GM23338 (cell line): Measurements from ENCODE around the gene FAM25A. TPM values are rescaled to one million over a fixed set of nuclear protein-coding genes. Genes with fewer than 3 reads are reported as not detected.

ENCODE experiments used
- ATAC-seq: fragments of 200-7000 bp; cut with Tn5 transposase; 3 replicates; pipeline ENCODE4 v1.9.1; 2020
- DNase-seq: peaks from one replicate; pipeline ENCODE4 v3.0.0-alpha.2; 2015; ENCODE audit warnings: low spot score
- H2AFZ ChIP-seq: fragments of 200-600 bp; sonication (generic); 2 replicates; pipeline ENCODE4 v1.8.0; 2016; ENCODE audit warnings: antibody characterized with exemption, mild to moderate bottlenecking, moderate library complexity
- H3F3A ChIP-seq: fragments of 200-600 bp; sonication (generic); replicated peaks from 2 replicates; pipeline ENCODE4 v1.8.0; 2017; ENCODE audit warnings: antibody characterized with exemption, mixed run types, low read depth
- H3K27ac ChIP-seq: fragments of 200-600 bp; sonication (generic); 2 replicates; pipeline ENCODE4 v1.6.1; 2016; ENCODE audit warnings: low read depth
- H3K27me3 ChIP-seq: fragments of 200-600 bp; sonication (generic); 2 replicates; pipeline ENCODE4 v1.8.0; 2016; ENCODE audit warnings: mild to moderate bottlenecking, mixed run types, moderate library complexity; ENCODE audit not compliant: insufficient read depth
- H3K36me3 ChIP-seq: fragments of 200-600 bp; sonication (generic); 2 replicates; pipeline ENCODE4 v1.8.0; 2016; ENCODE audit warnings: mild to moderate bottlenecking; ENCODE audit not compliant: insufficient read depth
- H3K4me1 ChIP-seq: fragments of 200-600 bp; sonication (generic); 2 replicates; pipeline ENCODE4 v1.8.0; 2016; ENCODE audit warnings: mild to moderate bottlenecking, moderate library complexity; ENCODE audit not compliant: insufficient read depth
- H3K4me2 ChIP-seq: fragments of 200-600 bp; sonication (generic); 2 replicates; pipeline ENCODE4 v1.7.1; 2017; ENCODE audit warnings: mixed run types
- H3K4me3 ChIP-seq: fragments of 200-600 bp; sonication (generic); 2 replicates; pipeline ENCODE4 v1.6.1; 2016; ENCODE audit warnings: mixed run types
- H3K79me2 ChIP-seq: fragments of 200-600 bp; sonication (generic); replicated peaks from 2 replicates; pipeline ENCODE4 v1.8.0; 2017; ENCODE audit warnings: mild to moderate bottlenecking; ENCODE audit not compliant: insufficient read depth
- H3K9me2 ChIP-seq: fragments of 200-600 bp; sonication (generic); 2 replicates; pipeline ENCODE4 v1.8.0; 2017; ENCODE audit not compliant: insufficient read depth
- H4K20me1 ChIP-seq: fragments of 200-600 bp; sonication (generic); replicated peaks from 2 replicates; pipeline ENCODE4 v1.8.0; 2017; ENCODE audit warnings: mild to moderate bottlenecking; ENCODE audit not compliant: insufficient read depth
- H3K27ac Mint-ChIP-seq: 2 replicates; pipeline ENCODE4 v1.8.0; 2020; ENCODE audit warnings: inconsistent platforms, mild to moderate bottlenecking, moderate library complexity, mixed read lengths
- H3K27me3 Mint-ChIP-seq: 3 replicates; pipeline ENCODE4 v1.8.0; 2022; ENCODE audit warnings: low read depth, mild to moderate bottlenecking, moderate library complexity, mixed read lengths, inconsistent platforms; ENCODE audit not compliant: insufficient read depth, poor library complexity
- H3K36me3 Mint-ChIP-seq: 3 replicates; pipeline ENCODE4 v1.8.0; 2021; ENCODE audit warnings: low read depth, mild to moderate bottlenecking, inconsistent platforms, moderate library complexity, mixed read lengths
- H3K4me1 Mint-ChIP-seq: 3 replicates; pipeline ENCODE4 v1.8.0; 2020; ENCODE audit warnings: mild to moderate bottlenecking, inconsistent platforms, mixed read lengths
- H3K4me3 Mint-ChIP-seq: 3 replicates; pipeline ENCODE4 v1.8.0; 2021; ENCODE audit warnings: moderate library complexity, mild to moderate bottlenecking, inconsistent platforms, mixed read lengths
- H3K9me3 Mint-ChIP-seq: 3 replicates; pipeline ENCODE4 v1.8.0; 2020; ENCODE audit warnings: moderate library complexity, mild to moderate bottlenecking, inconsistent platforms, mixed read lengths
- CREB1 ChIP-seq: fragments of 250-450 bp; sonication (Bioruptor Pico); IDR thresholded peaks from 2 replicates; pipeline ENCODE4 v1.5.0; 2020; ENCODE audit warnings: low read depth, mild to moderate bottlenecking, moderate library complexity
- EZH2 ChIP-seq: fragments of 200-600 bp; sonication (generic); IDR thresholded peaks from one replicate; pipeline ENCODE4 v1.8.0; 2017; ENCODE audit warnings: antibody characterized with exemption, mild to moderate bottlenecking, low read depth; ENCODE audit not compliant: unreplicated experiment
- EZH2phosphoT487 ChIP-seq: fragments of 200-600 bp; sonication (generic); IDR thresholded peaks from one replicate; pipeline ENCODE4 v1.8.1; 2018; ENCODE audit warnings: antibody characterized with exemption; ENCODE audit not compliant: unreplicated experiment
- JUNB ChIP-seq: IDR thresholded peaks from one replicate; pipeline ENCODE4 v1.6.1; 2016; ENCODE audit warnings: antibody characterized with exemption; ENCODE audit not compliant: unreplicated experiment
- NANOG ChIP-seq: IDR thresholded peaks from 2 replicates; pipeline ENCODE4 v1.6.1; 2016; ENCODE audit warnings: antibody characterized with exemption, borderline replicate concordance
- POLR2AphosphoS5 ChIP-seq: IDR thresholded peaks from 2 replicates; pipeline ENCODE4 v1.6.1; 2016; ENCODE audit warnings: antibody characterized with exemption, low read depth
- STAT1 ChIP-seq: IDR thresholded peaks from one replicate; pipeline ENCODE4 v1.6.1; 2016; ENCODE audit warnings: antibody characterized with exemption; ENCODE audit not compliant: unreplicated experiment
- ZNF114 ChIP-seq: fragments of 250-450 bp; sonication (Bioruptor Pico); IDR thresholded peaks from 2 replicates; pipeline ENCODE4 v1.5.0; 2020; ENCODE audit warnings: mild to moderate bottlenecking, moderate library complexity
- ZNF331 ChIP-seq: fragments of 250-450 bp; sonication (Bioruptor Pico); IDR thresholded peaks from 2 replicates; pipeline ENCODE4 v1.5.0; 2020; ENCODE audit warnings: low read depth, mild to moderate bottlenecking, moderate library complexity
- polyA plus RNA-seq: library from polyadenylated mRNA; unstranded; fragments of >200 nt; fragmentation: Nextera tagmentation; extraction: Ambion mirVana; gene quantifications from 2 replicates; pipeline ENCODE4 v1.2.1, GENCODE V29; 2016
- total RNA-seq: library from RNA; depleted of rRNA; stranded (reverse); fragments of >200 nt; shearing (Covaris generic); gene quantifications from 2 replicates; pipeline ENCODE4 v1.2.3, GENCODE V29; 2014
- TF ChIP-seq, protein P1 (sequence below): IDR thresholded peaks from 2 replicates; pipeline ENCODE4 v1.6.1; 2016; ENCODE audit warnings: antibody characterized with exemption
- TF ChIP-seq, protein P2 (sequence below): IDR thresholded peaks from one replicate; pipeline ENCODE4 v1.6.1; 2018; ENCODE audit warnings: antibody characterized with exemption; ENCODE audit not compliant: unreplicated experiment
- TF ChIP-seq, protein P3 (sequence below), 2 experiments: fragments of 200-600 bp in 1 of 2; sonication (generic) in 1 of 2; conservative IDR thresholded peaks; 2 replicates each; pipeline versions ENCODE4 v1.5.1 to v1.6.1; 2016 to 2017; ENCODE audit warnings: antibody characterized with exemption in 2 of 2, low read depth in 2 of 2, mild to moderate bottlenecking in 2 of 2, moderate library complexity in 1 of 2
- TF ChIP-seq, protein P4 (sequence below): fragments of 250-450 bp; sonication (Bioruptor Pico); IDR thresholded peaks from 2 replicates; pipeline ENCODE4 v1.5.0; 2020; ENCODE audit warnings: mild to moderate bottlenecking, moderate library complexity

The FAM25A gene
- total and polyA plus RNA-seq, 2 experiments from 2014 or later, result not detected

DNA sequence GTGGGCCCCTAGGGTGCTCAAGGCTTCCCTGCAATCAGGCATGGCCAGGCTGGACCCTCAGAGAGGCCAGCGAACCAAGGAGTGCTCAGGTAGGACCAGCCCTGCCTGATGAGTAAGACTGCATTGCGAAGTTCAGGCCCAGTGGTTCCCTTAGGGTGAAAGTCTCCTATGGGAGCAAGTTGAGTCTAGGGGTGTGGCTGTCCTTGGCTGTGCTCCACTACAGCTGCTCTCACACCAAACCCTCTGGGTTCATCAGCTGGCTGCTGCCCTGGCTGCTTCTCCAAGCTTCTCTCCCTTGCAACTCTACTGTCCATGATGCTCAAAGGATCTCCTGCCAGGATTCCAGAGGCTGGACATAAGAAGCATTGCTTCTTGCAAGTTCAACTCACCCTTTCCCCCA, 18.7 kb downstream of the FAM25A start:
- Histone ChIP-seq H3F3A (no peaks in the 10 kb centered on the region), H3K4me2 (no peak overlapping the region), H3K4me3 (no peak overlapping the region), H4K20me1 (no peaks in the 10 kb centered on the region), H3K79me2 (no peaks in the 10 kb centered on the region), H3K27me3 (no peaks in the 10 kb centered on the region), H3K4me1 (no peaks in the 10 kb centered on the region), H2AFZ (no peak overlapping the region), H3K36me3 (no peaks in the 10 kb centered on the region), H3K27ac (no peak overlapping the region), H3K9me2 (peaks cover 3% of the 10 kb centered on the region; the same call in 1 of the 2 replicates)
- DNase-seq (no peak), ATAC-seq (no peak)
- Mint-ChIP-seq H3K36me3 (no peaks in the 10 kb centered on the region; the same call in 2 of the 3 replicates), H3K4me3 (no peak overlapping the region), H3K27ac (no peak overlapping the region), H3K4me1 (no peaks in the 10 kb centered on the region), H3K27me3 (peaks cover 13% of the 10 kb centered on the region), H3K9me3 (peaks cover 3% of the 10 kb centered on the region; the same call in 1 of the 3 replicates)
- no peak for TF ChIP-seq CREB1
- TF ChIP-seq, protein P1, sequence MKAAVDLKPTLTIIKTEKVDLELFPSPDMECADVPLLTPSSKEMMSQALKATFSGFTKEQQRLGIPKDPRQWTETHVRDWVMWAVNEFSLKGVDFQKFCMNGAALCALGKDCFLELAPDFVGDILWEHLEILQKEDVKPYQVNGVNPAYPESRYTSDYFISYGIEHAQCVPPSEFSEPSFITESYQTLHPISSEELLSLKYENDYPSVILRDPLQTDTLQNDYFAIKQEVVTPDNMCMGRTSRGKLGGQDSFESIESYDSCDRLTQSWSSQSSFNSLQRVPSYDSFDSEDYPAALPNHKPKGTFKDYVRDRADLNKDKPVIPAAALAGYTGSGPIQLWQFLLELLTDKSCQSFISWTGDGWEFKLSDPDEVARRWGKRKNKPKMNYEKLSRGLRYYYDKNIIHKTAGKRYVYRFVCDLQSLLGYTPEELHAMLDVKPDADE, result no peak
- TF ChIP-seq, protein P2, sequence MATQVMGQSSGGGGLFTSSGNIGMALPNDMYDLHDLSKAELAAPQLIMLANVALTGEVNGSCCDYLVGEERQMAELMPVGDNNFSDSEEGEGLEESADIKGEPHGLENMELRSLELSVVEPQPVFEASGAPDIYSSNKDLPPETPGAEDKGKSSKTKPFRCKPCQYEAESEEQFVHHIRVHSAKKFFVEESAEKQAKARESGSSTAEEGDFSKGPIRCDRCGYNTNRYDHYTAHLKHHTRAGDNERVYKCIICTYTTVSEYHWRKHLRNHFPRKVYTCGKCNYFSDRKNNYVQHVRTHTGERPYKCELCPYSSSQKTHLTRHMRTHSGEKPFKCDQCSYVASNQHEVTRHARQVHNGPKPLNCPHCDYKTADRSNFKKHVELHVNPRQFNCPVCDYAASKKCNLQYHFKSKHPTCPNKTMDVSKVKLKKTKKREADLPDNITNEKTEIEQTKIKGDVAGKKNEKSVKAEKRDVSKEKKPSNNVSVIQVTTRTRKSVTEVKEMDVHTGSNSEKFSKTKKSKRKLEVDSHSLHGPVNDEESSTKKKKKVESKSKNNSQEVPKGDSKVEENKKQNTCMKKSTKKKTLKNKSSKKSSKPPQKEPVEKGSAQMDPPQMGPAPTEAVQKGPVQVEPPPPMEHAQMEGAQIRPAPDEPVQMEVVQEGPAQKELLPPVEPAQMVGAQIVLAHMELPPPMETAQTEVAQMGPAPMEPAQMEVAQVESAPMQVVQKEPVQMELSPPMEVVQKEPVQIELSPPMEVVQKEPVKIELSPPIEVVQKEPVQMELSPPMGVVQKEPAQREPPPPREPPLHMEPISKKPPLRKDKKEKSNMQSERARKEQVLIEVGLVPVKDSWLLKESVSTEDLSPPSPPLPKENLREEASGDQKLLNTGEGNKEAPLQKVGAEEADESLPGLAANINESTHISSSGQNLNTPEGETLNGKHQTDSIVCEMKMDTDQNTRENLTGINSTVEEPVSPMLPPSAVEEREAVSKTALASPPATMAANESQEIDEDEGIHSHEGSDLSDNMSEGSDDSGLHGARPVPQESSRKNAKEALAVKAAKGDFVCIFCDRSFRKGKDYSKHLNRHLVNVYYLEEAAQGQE, result no peak
- no peak for TF ChIP-seq ZNF331 (CRISPR knock-in tag)
- TF ChIP-seq, protein P3, sequence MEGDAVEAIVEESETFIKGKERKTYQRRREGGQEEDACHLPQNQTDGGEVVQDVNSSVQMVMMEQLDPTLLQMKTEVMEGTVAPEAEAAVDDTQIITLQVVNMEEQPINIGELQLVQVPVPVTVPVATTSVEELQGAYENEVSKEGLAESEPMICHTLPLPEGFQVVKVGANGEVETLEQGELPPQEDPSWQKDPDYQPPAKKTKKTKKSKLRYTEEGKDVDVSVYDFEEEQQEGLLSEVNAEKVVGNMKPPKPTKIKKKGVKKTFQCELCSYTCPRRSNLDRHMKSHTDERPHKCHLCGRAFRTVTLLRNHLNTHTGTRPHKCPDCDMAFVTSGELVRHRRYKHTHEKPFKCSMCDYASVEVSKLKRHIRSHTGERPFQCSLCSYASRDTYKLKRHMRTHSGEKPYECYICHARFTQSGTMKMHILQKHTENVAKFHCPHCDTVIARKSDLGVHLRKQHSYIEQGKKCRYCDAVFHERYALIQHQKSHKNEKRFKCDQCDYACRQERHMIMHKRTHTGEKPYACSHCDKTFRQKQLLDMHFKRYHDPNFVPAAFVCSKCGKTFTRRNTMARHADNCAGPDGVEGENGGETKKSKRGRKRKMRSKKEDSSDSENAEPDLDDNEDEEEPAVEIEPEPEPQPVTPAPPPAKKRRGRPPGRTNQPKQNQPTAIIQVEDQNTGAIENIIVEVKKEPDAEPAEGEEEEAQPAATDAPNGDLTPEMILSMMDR (conservative IDR thresholded peaks at IDR 0.05; ENCODE audit: low read depth in 2 of 2), result no peak
- TF ChIP-seq, protein P4, sequence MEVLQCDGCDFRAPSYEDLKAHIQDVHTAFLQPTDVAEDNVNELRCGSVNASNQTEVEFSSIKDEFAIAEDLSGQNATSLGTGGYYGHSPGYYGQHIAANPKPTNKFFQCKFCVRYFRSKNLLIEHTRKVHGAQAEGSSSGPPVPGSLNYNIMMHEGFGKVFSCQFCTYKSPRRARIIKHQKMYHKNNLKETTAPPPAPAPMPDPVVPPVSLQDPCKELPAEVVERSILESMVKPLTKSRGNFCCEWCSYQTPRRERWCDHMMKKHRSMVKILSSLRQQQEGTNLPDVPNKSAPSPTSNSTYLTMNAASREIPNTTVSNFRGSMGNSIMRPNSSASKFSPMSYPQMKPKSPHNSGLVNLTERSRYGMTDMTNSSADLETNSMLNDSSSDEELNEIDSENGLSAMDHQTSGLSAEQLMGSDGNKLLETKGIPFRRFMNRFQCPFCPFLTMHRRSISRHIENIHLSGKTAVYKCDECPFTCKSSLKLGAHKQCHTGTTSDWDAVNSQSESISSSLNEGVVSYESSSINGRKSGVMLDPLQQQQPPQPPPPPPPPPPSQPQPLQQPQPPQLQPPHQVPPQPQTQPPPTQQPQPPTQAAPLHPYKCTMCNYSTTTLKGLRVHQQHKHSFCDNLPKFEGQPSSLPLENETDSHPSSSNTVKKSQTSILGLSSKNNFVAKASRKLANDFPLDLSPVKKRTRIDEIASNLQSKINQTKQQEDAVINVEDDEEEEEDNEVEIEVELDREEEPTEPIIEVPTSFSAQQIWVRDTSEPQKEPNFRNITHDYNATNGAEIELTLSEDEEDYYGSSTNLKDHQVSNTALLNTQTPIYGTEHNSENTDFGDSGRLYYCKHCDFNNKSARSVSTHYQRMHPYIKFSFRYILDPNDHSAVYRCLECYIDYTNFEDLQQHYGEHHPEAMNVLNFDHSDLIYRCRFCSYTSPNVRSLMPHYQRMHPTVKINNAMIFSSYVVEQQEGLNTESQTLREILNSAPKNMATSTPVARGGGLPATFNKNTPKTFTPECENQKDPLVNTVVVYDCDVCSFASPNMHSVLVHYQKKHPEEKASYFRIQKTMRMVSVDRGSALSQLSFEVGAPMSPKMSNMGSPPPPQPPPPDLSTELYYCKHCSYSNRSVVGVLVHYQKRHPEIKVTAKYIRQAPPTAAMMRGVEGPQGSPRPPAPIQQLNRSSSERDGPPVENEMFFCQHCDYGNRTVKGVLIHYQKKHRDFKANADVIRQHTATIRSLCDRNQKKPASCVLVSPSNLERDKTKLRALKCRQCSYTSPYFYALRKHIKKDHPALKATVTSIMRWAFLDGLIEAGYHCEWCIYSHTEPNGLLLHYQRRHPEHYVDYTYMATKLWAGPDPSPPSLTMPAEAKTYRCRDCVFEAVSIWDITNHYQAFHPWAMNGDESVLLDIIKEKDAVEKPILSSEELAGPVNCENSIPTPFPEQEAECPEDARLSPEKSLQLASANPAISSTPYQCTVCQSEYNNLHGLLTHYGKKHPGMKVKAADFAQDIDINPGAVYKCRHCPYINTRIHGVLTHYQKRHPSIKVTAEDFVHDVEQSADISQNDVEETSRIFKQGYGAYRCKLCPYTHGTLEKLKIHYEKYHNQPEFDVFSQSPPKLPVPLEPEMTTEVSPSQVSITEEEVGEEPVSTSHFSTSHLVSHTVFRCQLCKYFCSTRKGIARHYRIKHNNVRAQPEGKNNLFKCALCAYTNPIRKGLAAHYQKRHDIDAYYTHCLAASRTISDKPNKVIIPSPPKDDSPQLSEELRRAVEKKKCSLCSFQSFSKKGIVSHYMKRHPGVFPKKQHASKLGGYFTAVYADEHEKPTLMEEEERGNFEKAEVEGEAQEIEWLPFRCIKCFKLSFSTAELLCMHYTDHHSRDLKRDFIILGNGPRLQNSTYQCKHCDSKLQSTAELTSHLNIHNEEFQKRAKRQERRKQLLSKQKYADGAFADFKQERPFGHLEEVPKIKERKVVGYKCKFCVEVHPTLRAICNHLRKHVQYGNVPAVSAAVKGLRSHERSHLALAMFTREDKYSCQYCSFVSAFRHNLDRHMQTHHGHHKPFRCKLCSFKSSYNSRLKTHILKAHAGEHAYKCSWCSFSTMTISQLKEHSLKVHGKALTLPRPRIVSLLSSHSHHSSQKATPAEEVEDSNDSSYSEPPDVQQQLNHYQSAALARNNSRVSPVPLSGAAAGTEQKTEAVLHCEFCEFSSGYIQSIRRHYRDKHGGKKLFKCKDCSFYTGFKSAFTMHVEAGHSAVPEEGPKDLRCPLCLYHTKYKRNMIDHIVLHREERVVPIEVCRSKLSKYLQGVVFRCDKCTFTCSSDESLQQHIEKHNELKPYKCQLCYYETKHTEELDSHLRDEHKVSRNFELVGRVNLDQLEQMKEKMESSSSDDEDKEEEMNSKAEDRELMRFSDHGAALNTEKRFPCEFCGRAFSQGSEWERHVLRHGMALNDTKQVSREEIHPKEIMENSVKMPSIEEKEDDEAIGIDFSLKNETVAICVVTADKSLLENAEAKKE (CRISPR knock-in tag), result no peak
- no peak for TF ChIP-seq ZNF114 (CRISPR knock-in tag)
- no peak for TF ChIP-seq POLR2AphosphoS5
- no peak for TF ChIP-seq JUNB
- TF ChIP-seq EZH2, result no peak
- no peak for TF ChIP-seq EZH2phosphoT487
- no peak for TF ChIP-seq NANOG
- TF ChIP-seq STAT1, result no peak
